Naive B cell (primary cell): Measurements from ENCODE around the gene CYB5D1. TPM values are rescaled to one million over a fixed set of nuclear protein-coding genes. Genes with fewer than 3 reads are reported as not detected.

ENCODE experiments used
- ATAC-seq, 2 donors: fragments of 150-1000 bp; cut with Tn5 transposase; 2 replicates each; pipeline ENCODE4 v1.10.0; 2021; ENCODE audit warnings: low read depth in 2 of 2, mild to moderate bottlenecking in 2 of 2, moderate library complexity in 2 of 2
- DNase-seq: peaks from one replicate; pipeline ENCODE4 v3.0.0; 2022
- H3K27ac Mint-ChIP-seq, 6 donors: one replicate each; pipeline ENCODE4 v1.8.0; 2020 to 2022; ENCODE audit warnings: mild to moderate bottlenecking in 6 of 6, mixed read lengths in 6 of 6, moderate library complexity in 5 of 6, inconsistent platforms in 2 of 6
- H3K27me3 Mint-ChIP-seq, 3 donors: one replicate each; pipeline ENCODE4 v1.8.0; 2021 to 2022; ENCODE audit warnings: mixed read lengths in 3 of 3, mild to moderate bottlenecking in 1 of 3
- H3K36me3 Mint-ChIP-seq, 2 donors: one replicate each; pipeline ENCODE4 v1.8.0; 2020 to 2022; ENCODE audit warnings: mixed read lengths in 2 of 2, inconsistent platforms in 1 of 2, mild to moderate bottlenecking in 1 of 2
- H3K4me1 Mint-ChIP-seq, 3 donors: one replicate each; pipeline ENCODE4 v1.8.0; 2020 to 2022; ENCODE audit warnings: mixed read lengths in 3 of 3, inconsistent platforms in 1 of 3, mild to moderate bottlenecking in 1 of 3, moderate library complexity in 1 of 3
- H3K4me3 Mint-ChIP-seq, 8 donors: one replicate each; pipeline ENCODE4 v1.8.0; 2020 to 2022; ENCODE audit warnings: mild to moderate bottlenecking in 8 of 8, mixed read lengths in 8 of 8, moderate library complexity in 8 of 8, inconsistent platforms in 2 of 8
- H3K9me3 Mint-ChIP-seq, 7 donors: one replicate each; pipeline ENCODE4 v1.8.0; 2020 to 2022; ENCODE audit warnings: mixed read lengths in 7 of 7, mild to moderate bottlenecking in 5 of 7, inconsistent platforms in 2 of 7, moderate library complexity in 1 of 7
- polyA plus RNA-seq, 6 donors: library from polyadenylated mRNA; unstranded; fragments of 300-500 nt; fragmentation: Illumina TruSeq; gene quantifications; one replicate each; pipeline ENCODE4 v1.2.3, GENCODE V29; 2021; ENCODE audit warnings: low read depth in 6 of 6

The CYB5D1 gene
- polyA plus RNA-seq, 6 donors from 2014 or later, result 3.4 to 5.2 (median 3.7) TPM

GRCh38 chr17:7897773-7898172, 40.0 kb downstream of the CYB5D1 start:
- Mint-ChIP-seq H3K4me3 (no peak overlapping the region), H3K27me3 (no peaks in the 10 kb centered on the region), H3K4me1 (no peaks in the 10 kb centered on the region), H3K9me3 (no peaks in the 10 kb centered on the region), H3K36me3 (peaks cover 24 to 45% of the 10 kb centered on the region in 2 donors), H3K27ac (peak overlapping the region in 2 of 6 donors; percentile 6 to 55)
- ATAC-seq (peak in 1 of 2 donors; percentile 57), DNase-seq (no peak)

- H3K36me3 Mint-ChIP-seq, result peaks cover 23 to 52% of the 10 kb centered on the region in 2 donors
- H3K27me3 Mint-ChIP-seq, result no peaks in the 10 kb centered on the region
- H3K4me3 Mint-ChIP-seq, result peak overlapping the region in 1 of 8 donors; percentile 13
- DNase-seq, result no peak
- ATAC-seq, result no peak
- peak overlapping the region in 2 of 6 donors; percentile 5 to 63 for H3K27ac Mint-ChIP-seq
- no peaks in the 10 kb centered on the region for H3K4me1 Mint-ChIP-seq
- H3K9me3 Mint-ChIP-seq, result no peaks in the 10 kb centered on the region
Measured at GRCh38 chr17:7903154-7904103, 45.6 kb downstream of the CYB5D1 start.

- H3K4me1 Mint-ChIP-seq, result peaks cover 0 to 6% (median 4%) of the 10 kb centered on the region in 3 donors
- H3K27me3 Mint-ChIP-seq, result no peaks in the 10 kb centered on the region
- no peaks in the 10 kb centered on the region for H3K9me3 Mint-ChIP-seq
- no peak for DNase-seq
- no peak for ATAC-seq
- no peak overlapping the region for H3K27ac Mint-ChIP-seq
- H3K4me3 Mint-ChIP-seq, result no peak overlapping the region
- H3K36me3 Mint-ChIP-seq, result peaks cover 13 to 47% of the 10 kb centered on the region in 2 donors
Measured at GRCh38 chr17:7909089-7909488, 51.3 kb downstream of the CYB5D1 start.

GRCh38 chr17:7910281-7910680, 52.5 kb downstream of the CYB5D1 start:
- Mint-ChIP-seq H3K9me3 (no peaks in the 10 kb centered on the region), H3K36me3 (peaks cover 7 to 39% of the 10 kb centered on the region in 2 donors), H3K4me3 (peak overlapping the region in 1 of 8 donors; percentile 57), H3K4me1 (peaks cover 7 to 14% (median 10%) of the 10 kb centered on the region in 3 donors), H3K27me3 (no peaks in the 10 kb centered on the region), H3K27ac (peak overlapping the region in 2 of 6 donors; percentile 79 to 86)
- ATAC-seq (no peak), DNase-seq (no peak)

GRCh38 chr17:7910711-7911110, 52.9 kb downstream of the CYB5D1 start:
- no peak overlapping the region for H3K4me3 Mint-ChIP-seq
- peaks cover 10 to 16% (median 14%) of the 10 kb centered on the region in 3 donors for H3K4me1 Mint-ChIP-seq
- H3K9me3 Mint-ChIP-seq, result no peaks in the 10 kb centered on the region
- no peak for ATAC-seq
- H3K36me3 Mint-ChIP-seq, result peaks cover 7 to 39% of the 10 kb centered on the region in 2 donors
- H3K27ac Mint-ChIP-seq, result peak overlapping the region in 3 of 6 donors; percentile 18 to 86 (median 80)
- DNase-seq, result no peak
- H3K27me3 Mint-ChIP-seq, result no peaks in the 10 kb centered on the region

GRCh38 chr17:7911116-7911515, 53.3 kb downstream of the CYB5D1 start:
- Mint-ChIP-seq H3K27ac (peak overlapping the region in 2 of 6 donors; percentile 20 to 80), H3K4me1 (peaks cover 10 to 16% (median 16%) of the 10 kb centered on the region in 3 donors), H3K4me3 (no peak overlapping the region), H3K36me3 (peaks cover 7 to 39% of the 10 kb centered on the region in 2 donors), H3K27me3 (no peaks in the 10 kb centered on the region), H3K9me3 (no peaks in the 10 kb centered on the region)
- DNase-seq, result no peak
- ATAC-seq, result no peak

Other genes starting within 250 kb of the CYB5D1 start
- 10 to 100 TPM in 5 of 6 donors, 1 to 10 TPM in 1; 7.8 to 20.1 (median 12.5) TPM for gene FXR2, start 243.1 kb upstream of the CYB5D1 start, polyA plus RNA-seq
- gene SAT2, start 230.2 kb upstream of the CYB5D1 start, polyA plus RNA-seq, result 10 to 100 TPM; 34.2 to 42.5 (median 35.9) TPM
- not detected for gene SHBG, start 227.9 kb upstream of the CYB5D1 start, polyA plus RNA-seq
- under 1 TPM in 2 of 6 donors, not detected in 4; 0.08 to 0.21 TPM for gene ATP1B2, start 207.1 kb upstream of the CYB5D1 start, polyA plus RNA-seq
- 10 to 100 TPM; 25.2 to 53.9 (median 47.7) TPM for gene TP53, start 170.5 kb upstream of the CYB5D1 start, polyA plus RNA-seq
- 10 to 100 TPM in 5 of 6 donors, 1 to 10 TPM in 1; 3.2 to 14.9 (median 12.9) TPM for gene WRAP53, start 169.5 kb upstream of the CYB5D1 start, polyA plus RNA-seq
- not detected for gene EFNB3, start 152.8 kb upstream of the CYB5D1 start, polyA plus RNA-seq
- not detected for gene DNAH2, start 140.3 kb upstream of the CYB5D1 start, polyA plus RNA-seq
- gene KDM6B, start 23.8 kb upstream of the CYB5D1 start, polyA plus RNA-seq, result 1 to 10 TPM in 3 of 6 donors, under 1 TPM in 3; 0.04 to 1.9 (median 0.99) TPM
- gene TMEM88, start 2.9 kb upstream of the CYB5D1 start, polyA plus RNA-seq, result under 1 TPM in 1 of 6 donors, not detected in 5; 0.68 TPM
- gene NAA38, start 444 bp upstream of the CYB5D1 start, polyA plus RNA-seq, result 100 to 1,000 TPM; 121 to 158 (median 136) TPM
- 1 to 10 TPM in 5 of 6 donors, under 1 TPM in 1; 0.06 to 8.0 (median 3.4) TPM for gene CHD3, start 30.8 kb downstream of the CYB5D1 start, polyA plus RNA-seq
- gene RNF227, start 58.3 kb downstream of the CYB5D1 start, polyA plus RNA-seq, result 1 to 10 TPM in 5 of 6 donors, under 1 TPM in 1; 0.60 to 5.2 (median 2.9) TPM
- gene KCNAB3, start 71.9 kb downstream of the CYB5D1 start, polyA plus RNA-seq, result under 1 TPM in 1 of 6 donors, not detected in 5; 0.15 TPM
- gene TRAPPC1, start 73.9 kb downstream of the CYB5D1 start, polyA plus RNA-seq, result 100 to 1,000 TPM; 202 to 349 (median 224) TPM
- 10 to 100 TPM in 1 of 6 donors, 1 to 10 TPM in 5; 3.3 to 14.2 (median 7.6) TPM for gene CNTROB, start 74.2 kb downstream of the CYB5D1 start, polyA plus RNA-seq
- gene GUCY2D, start 144.6 kb downstream of the CYB5D1 start, polyA plus RNA-seq, result not detected
- gene ALOX15B, start 181.1 kb downstream of the CYB5D1 start, polyA plus RNA-seq, result not detected
- 1 to 10 TPM in 2 of 6 donors, under 1 TPM in 2, not detected in 2; 0.45 to 2.4 (median 1.1) TPM for gene ALOX12B, start 229.7 kb downstream of the CYB5D1 start, polyA plus RNA-seq